Measurements from ENCODE around the gene AFF4. TPM values are rescaled to one million over a fixed set of nuclear protein-coding genes. Genes with fewer than 3 reads are reported as not detected.

The AFF4 gene
- total and polyA plus RNA-seq, 10 of the 15 experiments (the other 5 are each of a cell fraction or from before 2014, with no cell fraction given): 1.1 to 20.2 (median 10.4) TPM

- no peak for TF ChIP-seq E2F8 (IDR thresholded peaks at IDR 0.05; ENCODE audit: low read depth, partially characterized antibody)
- no peak for TF ChIP-seq HDAC6 (IDR thresholded peaks at IDR 0.05; ENCODE audit: unreplicated experiment)
- no peak for TF ChIP-seq REST (IDR thresholded peaks at IDR 0.05; ENCODE audit: low read depth, low read length)
- no peak for TF ChIP-seq FOXK2 (IDR thresholded peaks at IDR 0.05)
- no peak for TF ChIP-seq CEBPB (IDR thresholded peaks at IDR 0.05; ENCODE audit: borderline replicate concordance in 1 of 2, low read depth in 2 of 2, low read length in 2 of 2)
- no peak for TF ChIP-seq NFYA (IDR thresholded peaks at IDR 0.05; ENCODE audit: borderline replicate concordance, low read depth, low read length)
- no peak for TF ChIP-seq TARDBP (IDR thresholded peaks at IDR 0.05; ENCODE audit: borderline replicate concordance)
These were observed 32.9 kb upstream of the AFF4 start (continued) for GRCh38 chr5:132996307-132996706.
